Epithelial cell of prostate (primary cell): ENCODE results near the gene SIX1.

ENCODE experiments used
- DNase-seq: peaks from one replicate; pipeline ENCODE4 v3.0.0-alpha.2; 2011; ENCODE audit warnings: low read depth, low spot score
- H3K27ac ChIP-seq: fragments of 450-650 bp; 2 replicates; pipeline ENCODE4 v1.5.1; 2017; ENCODE audit warnings: mild to moderate bottlenecking

The SIX1 gene

DNA sequence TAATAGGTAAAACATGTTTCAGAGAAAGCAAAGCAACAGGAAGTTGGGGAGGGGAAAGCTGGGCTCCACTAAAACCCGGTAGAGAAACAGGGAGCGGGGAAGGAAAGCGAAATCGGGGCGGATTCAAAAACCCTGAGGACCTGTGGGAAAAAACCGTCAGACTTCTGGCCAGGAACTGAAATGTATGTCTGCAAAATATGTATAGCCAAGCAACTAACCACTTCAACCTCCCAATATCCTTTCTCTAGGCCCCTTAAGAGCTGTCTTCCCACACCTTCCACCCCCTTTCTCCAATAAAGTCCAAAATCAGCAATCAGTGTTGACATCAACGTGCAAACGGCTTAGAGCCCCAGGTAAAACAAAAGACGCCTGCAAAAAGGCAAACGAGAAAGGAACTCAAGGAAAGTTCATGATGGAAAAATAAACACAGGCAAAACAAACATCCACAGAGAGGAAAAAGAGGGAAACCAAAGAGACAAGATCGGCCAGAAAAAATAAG, 32.8 kb downstream of the SIX1 start:
- DNase-seq, result no peak
- no peak overlapping the region for H3K27ac ChIP-seq

DNA sequence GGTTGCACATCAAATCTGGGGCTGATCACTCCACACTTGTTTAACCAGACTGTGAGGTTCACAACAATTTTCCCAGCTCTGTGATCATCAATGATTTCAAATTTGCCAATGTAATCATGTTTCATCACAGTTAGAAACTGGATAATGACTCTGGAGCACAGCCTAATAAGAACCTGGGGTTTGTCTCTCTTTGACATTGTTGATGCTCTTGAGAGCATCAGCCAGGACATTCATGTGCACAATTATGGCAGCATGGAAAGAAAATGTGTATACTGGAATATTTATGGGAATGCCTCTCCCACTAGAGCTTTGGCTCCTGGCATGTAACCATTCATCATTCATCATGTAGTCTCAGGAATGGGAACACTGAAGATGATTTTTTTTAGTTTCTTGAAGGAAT, 47.0 kb downstream of the SIX1 start:
- no peak overlapping the region for H3K27ac ChIP-seq

DNA sequence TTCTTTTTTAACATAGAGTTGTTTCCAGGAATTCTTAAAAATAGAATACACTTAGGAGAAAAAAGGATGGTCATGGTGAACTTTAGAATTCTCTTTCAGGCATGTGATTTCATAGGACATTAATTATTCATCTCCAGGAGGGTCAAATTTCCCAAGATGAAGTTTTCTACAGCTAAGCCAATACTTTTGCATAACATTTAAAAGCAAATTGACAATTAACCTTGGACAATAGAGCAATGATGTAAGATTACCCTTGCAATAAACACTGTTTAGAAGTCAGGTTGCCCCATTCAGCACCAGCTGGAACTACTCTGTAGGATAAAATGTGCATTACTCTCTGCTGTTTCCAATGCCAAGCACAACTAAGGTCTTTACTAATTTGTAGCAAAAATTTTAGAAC, 49.5 kb downstream of the SIX1 start:
- DNase-seq, result no peak
- H3K27ac ChIP-seq, result no peak overlapping the region

More for the DNA sequence above, 47.0 kb downstream of the SIX1 start:
- no peak for DNase-seq

DNA sequence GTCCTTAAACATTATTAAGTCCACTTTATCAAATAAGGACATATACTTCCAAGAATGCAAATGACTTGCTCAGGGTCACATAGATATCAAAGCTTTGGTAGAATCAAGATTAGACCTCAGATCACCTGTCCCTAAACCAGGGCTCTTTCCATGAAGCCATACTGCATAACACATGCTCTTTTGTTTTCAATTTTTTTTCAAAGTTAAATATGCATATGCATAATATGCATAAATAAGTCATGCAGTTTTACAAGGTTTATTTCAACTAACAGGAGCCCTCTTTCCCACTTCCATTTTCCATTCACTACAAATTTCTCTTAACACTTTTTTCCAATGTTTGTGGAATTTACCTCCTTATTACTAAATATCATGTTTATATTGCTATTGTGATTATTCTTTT, 53.1 kb downstream of the SIX1 start:
- no peak overlapping the region for H3K27ac ChIP-seq
- no peak for DNase-seq

DNA sequence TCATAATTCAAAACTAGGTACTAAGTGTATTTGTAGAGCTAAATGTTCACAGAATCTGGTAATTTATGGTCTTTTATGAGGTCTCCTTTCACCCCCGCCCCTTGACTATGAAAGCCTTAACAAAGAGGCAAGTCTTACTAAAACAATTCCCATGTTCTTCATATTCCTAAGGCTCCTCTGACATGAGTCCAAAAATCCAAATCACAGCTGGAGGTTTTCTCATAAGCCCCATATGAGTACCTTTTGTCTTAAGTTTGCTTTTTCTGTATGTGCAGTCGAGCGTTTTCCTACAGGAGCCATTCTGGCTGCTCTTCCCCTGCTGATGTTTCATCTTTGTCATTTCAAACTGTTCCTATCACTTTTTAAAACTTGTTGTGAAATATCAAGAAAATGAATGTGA, 55.2 kb downstream of the SIX1 start:
- no peak overlapping the region for H3K27ac ChIP-seq
- no peak for DNase-seq
